IMR-90 (cell line): ENCODE results near the gene FAM124A.

Experiments used
- CEBPB ChIP-seq: IDR thresholded peaks from 2 replicates; pipeline ENCODE4 v1.6.1; 2012; ENCODE audit warnings: low read depth, low read length, improper control_type of control experiment
- FOS ChIP-seq: fragments of 150-350 bp; IDR thresholded peaks from 2 replicates; pipeline ENCODE4 v1.6.1; 2016; ENCODE audit warnings: low read depth, low read length
- MAZ ChIP-seq: IDR thresholded peaks from 2 replicates; pipeline ENCODE4 v1.6.1; 2012; ENCODE audit warnings: low read depth, mild to moderate bottlenecking, low read length, improper control_type of control experiment, moderate library complexity, borderline replicate concordance
- MXI1 ChIP-seq: IDR thresholded peaks from 2 replicates; pipeline ENCODE4 v1.6.1; 2012; ENCODE audit warnings: low read depth, mild to moderate bottlenecking, low read length, moderate library complexity, borderline replicate concordance
- NFE2L2 ChIP-seq: fragments of 150-350 bp; IDR thresholded peaks from 2 replicates; pipeline ENCODE4 v1.6.1; 2016; ENCODE audit warnings: low read depth, mild to moderate bottlenecking, low read length
- POLR2A ChIP-seq: IDR thresholded peaks from 2 replicates; pipeline ENCODE4 v1.6.1; 2012; ENCODE audit warnings: mild to moderate bottlenecking, low read depth, low read length
- RAD21 ChIP-seq: IDR thresholded peaks from 2 replicates; pipeline ENCODE4 v1.6.1; 2012; ENCODE audit warnings: low read length, improper control_type of control experiment
- RCOR1 ChIP-seq: IDR thresholded peaks from 2 replicates; pipeline ENCODE4 v1.6.1; 2012; ENCODE audit warnings: mild to moderate bottlenecking, low read length, improper control_type of control experiment; ENCODE audit not compliant: insufficient replicate concordance
- RFX5 ChIP-seq: IDR thresholded peaks from 2 replicates; pipeline ENCODE4 v1.8.0; 2012; ENCODE audit warnings: low read depth, mild to moderate bottlenecking, low read length, moderate library complexity
- SMC3 ChIP-seq: fragments of 150-350 bp; IDR thresholded peaks from 2 replicates; pipeline ENCODE4 v1.6.1; 2016; ENCODE audit warnings: low read depth, mild to moderate bottlenecking, antibody characterized with exemption, low read length, moderate library complexity
- TF ChIP-seq, protein P1 (sequence below): conservative IDR thresholded peaks from 2 replicates; pipeline ENCODE4 v1.5.1; 2012; ENCODE audit warnings: mild to moderate bottlenecking, low read depth, low read length, improper control_type of control experiment
- TF ChIP-seq, protein P2 (sequence below): fragments of 150-350 bp; IDR thresholded peaks from 2 replicates; pipeline ENCODE4 v1.6.1; 2017; ENCODE audit warnings: mild to moderate bottlenecking, antibody characterized with exemption, low read length, low read depth

- no peak for TF ChIP-seq FOS
- TF ChIP-seq, protein P1, sequence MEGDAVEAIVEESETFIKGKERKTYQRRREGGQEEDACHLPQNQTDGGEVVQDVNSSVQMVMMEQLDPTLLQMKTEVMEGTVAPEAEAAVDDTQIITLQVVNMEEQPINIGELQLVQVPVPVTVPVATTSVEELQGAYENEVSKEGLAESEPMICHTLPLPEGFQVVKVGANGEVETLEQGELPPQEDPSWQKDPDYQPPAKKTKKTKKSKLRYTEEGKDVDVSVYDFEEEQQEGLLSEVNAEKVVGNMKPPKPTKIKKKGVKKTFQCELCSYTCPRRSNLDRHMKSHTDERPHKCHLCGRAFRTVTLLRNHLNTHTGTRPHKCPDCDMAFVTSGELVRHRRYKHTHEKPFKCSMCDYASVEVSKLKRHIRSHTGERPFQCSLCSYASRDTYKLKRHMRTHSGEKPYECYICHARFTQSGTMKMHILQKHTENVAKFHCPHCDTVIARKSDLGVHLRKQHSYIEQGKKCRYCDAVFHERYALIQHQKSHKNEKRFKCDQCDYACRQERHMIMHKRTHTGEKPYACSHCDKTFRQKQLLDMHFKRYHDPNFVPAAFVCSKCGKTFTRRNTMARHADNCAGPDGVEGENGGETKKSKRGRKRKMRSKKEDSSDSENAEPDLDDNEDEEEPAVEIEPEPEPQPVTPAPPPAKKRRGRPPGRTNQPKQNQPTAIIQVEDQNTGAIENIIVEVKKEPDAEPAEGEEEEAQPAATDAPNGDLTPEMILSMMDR = no peak
- no peak for TF ChIP-seq CEBPB
- no peak for TF ChIP-seq POLR2A
- no peak for TF ChIP-seq NFE2L2
- no peak for TF ChIP-seq RFX5
- no peak for TF ChIP-seq MAZ
- TF ChIP-seq MXI1 = no peak
- no peak for TF ChIP-seq RCOR1
- TF ChIP-seq SMC3 = no peak
- TF ChIP-seq, protein P2, sequence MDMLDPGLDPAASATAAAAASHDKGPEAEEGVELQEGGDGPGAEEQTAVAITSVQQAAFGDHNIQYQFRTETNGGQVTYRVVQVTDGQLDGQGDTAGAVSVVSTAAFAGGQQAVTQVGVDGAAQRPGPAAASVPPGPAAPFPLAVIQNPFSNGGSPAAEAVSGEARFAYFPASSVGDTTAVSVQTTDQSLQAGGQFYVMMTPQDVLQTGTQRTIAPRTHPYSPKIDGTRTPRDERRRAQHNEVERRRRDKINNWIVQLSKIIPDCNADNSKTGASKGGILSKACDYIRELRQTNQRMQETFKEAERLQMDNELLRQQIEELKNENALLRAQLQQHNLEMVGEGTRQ = no peak
- no peak for TF ChIP-seq RAD21
These were observed 95.8 kb downstream of the FAM124A start for GRCh38 chr13:51318015-51318414.
